SU-DHL-6 (cell line): Measurements from ENCODE around the gene CREG2.

ENCODE experiments used
- CTCF ChIP-seq: fragments of 200-600 bp; sonication (generic); IDR thresholded peaks from one replicate; pipeline ENCODE4 v1.5.1; 2017; ENCODE audit warnings: antibody characterized with exemption, mild to moderate bottlenecking, low read length, moderate library complexity; ENCODE audit not compliant: insufficient read depth, poor library complexity, severe bottlenecking
- EZH2phosphoT487 ChIP-seq: fragments of 200-600 bp; sonication (generic), shearing (Covaris generic); conservative IDR thresholded peaks from 2 replicates; pipeline ENCODE4 v1.6.1; 2018; ENCODE audit warnings: mild to moderate bottlenecking, antibody characterized with exemption, low read length, moderate library complexity, mixed read lengths

GRCh38 chr2:101427240-101427639, 39.9 kb upstream of the CREG2 start:
- TF ChIP-seq EZH2phosphoT487 (no peak), CTCF (no peak)
